Measurements from ENCODE around the gene RTTN. TPM values are rescaled to one million over a fixed set of nuclear protein-coding genes. Genes with fewer than 3 reads are reported as not detected.

Gene RTTN
- polyA plus RNA-seq, 3 donors: 0.22 to 2.7 (median 0.25) TPM

- Histone ChIP-seq H3K36me3 (replicated peaks in 1 of 2; ENCODE audit: control insufficient read depth in 1 of 2, insufficient read depth in 2 of 2, low read length in 2 of 2) (peaks cover 2 to 43% of the 10 kb centered on the region in 2 donors), H3K27me3 (ENCODE audit: control insufficient read depth in 2 of 2, insufficient read depth in 2 of 2, low read length in 2 of 2) (no peaks in the 10 kb centered on the region), H3K27ac (ENCODE audit: low read depth in 1 of 2, low read length in 2 of 2) (no peak overlapping the region), H3K4me1 (ENCODE audit: control insufficient read depth in 1 of 2, insufficient read depth in 2 of 2, low read length in 2 of 2) (peaks cover 12 to 17% of the 10 kb centered on the region in 2 donors), H3K4me2 (replicated peaks; ENCODE audit: extremely low read depth, low read length, poor library complexity, severe bottlenecking) (no peak overlapping the region), H3K9me3 (replicated peaks in 1 of 2; ENCODE audit: control insufficient read depth in 1 of 2, insufficient read depth in 1 of 2, low read length in 2 of 2) (no peaks in the 10 kb centered on the region), H4K20me1 (ENCODE audit: insufficient read depth, low read length) (no peaks in the 10 kb centered on the region), H3K9ac (ENCODE audit: insufficient read depth, low read length, poor library complexity, severe bottlenecking) (no peak overlapping the region), H2AFZ (ENCODE audit: insufficient read depth, low read depth, low read length, poor library complexity, severe bottlenecking) (no peak overlapping the region), H3K4me3 (replicated peaks in 1 of 3; ENCODE audit: low read depth in 2 of 3, low read length in 3 of 3) (no peak overlapping the region), H3K79me2 (ENCODE audit: insufficient read depth, low read length) (no peaks in the 10 kb centered on the region)
- 91% methylated on average over 2 of the region's 2 CpGs for WGBS (ENCODE audit: insufficient coverage)
- DNase-seq: no peak
- peaks cover 0 to 2% (median 0%) of the 10 kb centered on the region in 7 donors for H3K9me3 Mint-ChIP-seq
- H3K27me3 Mint-ChIP-seq (ENCODE audit: low read depth in 3 of 3): no peaks in the 10 kb centered on the region
- no peak for TF ChIP-seq CTCF (IDR thresholded peaks at IDR 0.05)
- H3K4me1 Mint-ChIP-seq: peaks cover 12% of the 10 kb centered on the region
- H3K4me3 Mint-ChIP-seq: no peak overlapping the region
- H3K36me3 Mint-ChIP-seq: peaks cover 44 to 47% of the 10 kb centered on the region in 2 donors
- intact Hi-C loops (cut with micrococcal nuclease): no loop called here
- peak overlapping the region in 1 of 7 donors; percentile 28 for H3K27ac Mint-ChIP-seq
Measured at GRCh38 chr18:70024093-70024492, 181.4 kb downstream of the RTTN start.

- Histone ChIP-seq H3K4me1 (ENCODE audit: control insufficient read depth in 1 of 2, insufficient read depth in 2 of 2, low read length in 2 of 2) (peaks cover 19 to 26% of the 10 kb centered on the region in 2 donors), H4K20me1 (ENCODE audit: insufficient read depth, low read length) (no peaks in the 10 kb centered on the region), H3K36me3 (replicated peaks in 1 of 2; ENCODE audit: control insufficient read depth in 1 of 2, insufficient read depth in 2 of 2, low read length in 2 of 2) (peaks cover 2 to 33% of the 10 kb centered on the region in 2 donors), H3K4me2 (replicated peaks; ENCODE audit: extremely low read depth, low read length, poor library complexity, severe bottlenecking) (no peak overlapping the region), H3K9me3 (replicated peaks in 1 of 2; ENCODE audit: control insufficient read depth in 1 of 2, insufficient read depth in 1 of 2, low read length in 2 of 2) (no peaks in the 10 kb centered on the region), H3K27ac (ENCODE audit: low read depth in 1 of 2, low read length in 2 of 2) (no peak overlapping the region), H3K9ac (ENCODE audit: insufficient read depth, low read length, poor library complexity, severe bottlenecking) (no peak overlapping the region), H2AFZ (ENCODE audit: insufficient read depth, low read depth, low read length, poor library complexity, severe bottlenecking) (no peak overlapping the region), H3K79me2 (ENCODE audit: insufficient read depth, low read length) (no peaks in the 10 kb centered on the region), H3K27me3 (ENCODE audit: control insufficient read depth in 2 of 2, insufficient read depth in 2 of 2, low read length in 2 of 2) (no peaks in the 10 kb centered on the region), H3K4me3 (replicated peaks in 1 of 3; ENCODE audit: low read depth in 2 of 3, low read length in 3 of 3) (no peak overlapping the region)
- Mint-ChIP-seq H3K9me3 (peaks cover 0 to 2% (median 0%) of the 10 kb centered on the region in 7 donors), H3K36me3 (peaks cover 39 to 41% of the 10 kb centered on the region in 2 donors), H3K4me1 (peaks cover 17% of the 10 kb centered on the region), H3K27ac (no peak overlapping the region), H3K4me3 (no peak overlapping the region), H3K27me3 (ENCODE audit: low read depth in 3 of 3) (no peaks in the 10 kb centered on the region)
- intact Hi-C loops (cut with micrococcal nuclease): no loop called here
- DNase-seq: no peak
- WGBS (ENCODE audit: insufficient coverage): no CpG with 5 or more reads among the region's 3 CpGs
- no peak for TF ChIP-seq CTCF (IDR thresholded peaks at IDR 0.05)
Measured at GRCh38 chr18:70022636-70023035, 182.9 kb downstream of the RTTN start.

Data from CD14-positive monocyte (primary cell).